Measurements from ENCODE around the gene WNK4.

Gene WNK4

GRCh38 chr17:42841975-42842685, 61.7 kb downstream of the WNK4 start:
- DNase-seq (ENCODE audit: low read depth), result peak; percentile 23

GRCh38 chr17:42843358-42843934, 63.0 kb downstream of the WNK4 start:
- peak; percentile 74 for DNase-seq (ENCODE audit: low read depth)

GRCh38 chr17:42844271-42844670, 63.9 kb downstream of the WNK4 start, which contains the start of gene AOC2:
Gene AOC2, plus strand, starts transcription at chr17:42844580. Its CDS starts 47 bp downstream, at chr17:42844627.
- DNase-seq (ENCODE audit: low read depth), result no peak

GRCh38 chr17:42844761-42845555, 64.5 kb downstream of the WNK4 start:
- no peak for DNase-seq (ENCODE audit: low read depth)

GRCh38 chr17:42845556-42845917, 65.1 kb downstream of the WNK4 start:
- no peak for DNase-seq (ENCODE audit: low read depth)

GRCh38 chr17:42845918-42846593, 65.6 kb downstream of the WNK4 start:
- no peak for DNase-seq (ENCODE audit: low read depth)

Measured in iris pigment epithelial cell (primary cell).